SIG-M5 treated with dmso at 0.1 percent for 504 hours (cell line): ENCODE measurements around the gene BCAS1.
A peak's percentile ranks its signal among the peaks of the same experiment; 100 is the strongest.

Source experiments
- DNase-seq: peaks from one replicate; lab custom pipeline; 2025; ENCODE audit not compliant: unreplicated experiment; lab: John Stamatoyannopoulos, UW

The BCAS1 gene

DNA sequence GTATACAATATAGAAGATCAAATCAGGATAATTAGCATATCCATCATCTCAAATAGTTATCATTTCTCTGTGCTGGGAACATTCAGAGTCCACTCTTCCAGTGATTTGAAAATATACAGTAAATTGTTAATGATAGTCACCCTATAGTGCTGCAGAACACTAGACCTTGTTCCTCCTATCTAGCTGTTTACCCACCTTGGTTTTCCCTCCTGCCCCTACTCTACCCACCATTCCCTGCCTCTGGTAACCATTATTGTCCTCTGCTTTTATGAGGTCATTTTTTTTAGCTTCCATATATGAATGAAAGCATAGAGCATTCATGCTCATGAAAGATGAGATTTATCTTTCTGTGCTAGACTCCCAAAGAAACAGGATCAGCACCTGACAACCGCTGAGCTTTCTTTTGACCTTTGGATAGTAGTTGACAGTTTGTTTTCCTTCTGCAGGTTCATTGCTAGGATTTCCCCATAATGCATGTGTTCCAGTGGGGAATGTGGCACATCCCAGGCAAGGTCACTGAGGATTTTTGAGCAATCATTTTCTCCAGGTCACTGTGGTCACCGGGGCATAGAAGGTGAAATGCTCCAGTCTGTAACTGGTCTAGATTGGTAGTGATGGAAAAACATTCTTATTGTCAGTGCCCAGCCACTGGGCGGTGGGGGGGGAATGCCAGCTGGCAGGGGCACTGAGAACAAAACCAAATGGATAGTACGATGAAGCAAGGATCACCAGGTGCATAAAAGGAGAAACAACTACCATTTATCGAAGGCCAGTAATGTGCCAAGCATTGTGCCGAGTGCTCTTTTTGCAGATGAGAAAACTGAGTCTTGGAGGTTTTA lies 33.6 kb upstream of the BCAS1 start:
- no peak for DNase-seq

DNA sequence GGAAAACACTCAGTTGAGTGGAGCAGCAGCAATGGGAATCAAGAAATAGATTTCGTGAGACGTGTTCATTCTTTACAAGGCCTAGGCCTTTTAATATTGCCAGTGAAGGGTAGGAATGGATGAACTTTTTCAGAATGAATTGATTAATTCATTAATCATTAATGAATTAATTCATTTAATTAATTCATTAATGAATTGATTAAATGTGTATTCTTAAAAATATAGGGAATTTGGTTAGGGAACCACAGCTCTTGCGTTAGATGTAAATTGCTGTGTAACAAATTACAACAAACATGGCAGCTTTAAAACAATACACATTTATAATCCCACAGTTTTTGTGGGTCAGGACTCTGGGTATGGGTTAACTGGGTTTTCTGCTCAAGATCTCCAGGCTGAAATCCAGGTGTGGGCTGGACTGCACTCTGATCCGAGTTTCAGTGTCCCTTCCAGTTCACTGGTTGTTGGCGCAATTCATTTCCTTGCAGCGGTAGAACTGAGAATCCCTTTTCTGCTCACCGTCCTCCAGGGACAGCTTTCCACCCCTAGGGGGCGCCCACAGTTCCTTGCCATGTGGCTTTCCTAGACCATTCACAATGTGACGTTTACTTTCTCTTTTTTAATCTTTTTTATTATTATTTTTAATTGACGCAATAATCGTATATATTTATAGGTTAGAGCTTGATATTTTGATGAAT lies 32.8 kb upstream of the BCAS1 start:
- DNase-seq = peak; percentile 100

DNA sequence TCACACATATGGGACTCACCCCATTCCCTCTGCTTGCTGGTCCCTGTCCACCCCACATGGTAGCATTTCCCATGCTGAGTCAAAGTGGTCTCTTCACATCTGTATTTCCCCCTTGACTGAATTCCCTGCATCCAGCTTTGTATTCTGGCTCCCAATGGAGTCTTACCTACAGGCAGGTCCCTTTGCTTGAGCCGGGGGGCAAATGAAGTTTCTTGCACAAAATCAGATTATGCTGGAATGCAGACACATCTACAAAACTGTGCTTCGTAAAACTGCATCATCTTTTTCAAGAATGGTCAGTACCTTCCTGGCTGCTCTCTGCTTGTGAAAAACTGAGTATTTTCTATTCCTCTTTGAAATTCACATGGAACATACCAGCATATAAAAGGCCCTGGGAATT lies 32.1 kb upstream of the BCAS1 start:
- no peak for DNase-seq

DNA sequence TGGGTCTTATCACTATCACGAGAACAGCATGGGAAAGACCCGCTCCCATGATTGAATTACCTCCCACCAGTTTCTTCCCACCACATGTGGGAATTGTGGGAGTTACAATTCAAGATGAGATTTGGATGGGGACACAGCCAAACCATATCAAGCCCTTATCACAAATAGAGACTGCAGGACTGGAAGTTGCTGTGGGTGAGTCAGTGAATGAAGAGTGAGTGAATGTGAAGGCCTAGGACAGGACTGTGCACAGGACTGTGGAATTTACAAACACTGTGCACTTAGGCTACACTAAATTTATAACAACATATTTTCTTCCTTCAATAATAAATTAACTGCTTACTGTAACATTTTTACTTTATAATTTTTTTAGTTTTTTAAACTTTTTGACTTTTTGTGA lies 30.2 kb upstream of the BCAS1 start:
- DNase-seq = no peak

DNA sequence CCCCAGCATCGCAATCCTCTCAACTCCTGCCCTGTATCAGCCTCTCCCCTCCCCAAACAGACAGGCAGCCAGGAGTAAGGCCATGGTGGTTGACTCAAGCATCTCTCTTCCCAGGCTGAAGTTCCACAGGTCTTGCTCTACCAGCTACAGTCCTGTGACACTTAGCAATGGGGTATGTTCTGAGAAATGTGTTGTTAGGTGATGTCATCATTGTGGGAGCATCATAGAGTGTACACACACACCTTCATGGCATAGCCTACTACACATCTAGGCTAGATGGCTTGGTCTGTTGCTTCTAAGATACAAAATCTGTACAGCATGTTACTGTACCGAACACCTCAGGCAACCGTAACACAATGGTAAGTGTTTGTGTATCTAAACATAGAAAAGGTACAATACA lies 29.5 kb upstream of the BCAS1 start:
- DNase-seq = no peak

DNA sequence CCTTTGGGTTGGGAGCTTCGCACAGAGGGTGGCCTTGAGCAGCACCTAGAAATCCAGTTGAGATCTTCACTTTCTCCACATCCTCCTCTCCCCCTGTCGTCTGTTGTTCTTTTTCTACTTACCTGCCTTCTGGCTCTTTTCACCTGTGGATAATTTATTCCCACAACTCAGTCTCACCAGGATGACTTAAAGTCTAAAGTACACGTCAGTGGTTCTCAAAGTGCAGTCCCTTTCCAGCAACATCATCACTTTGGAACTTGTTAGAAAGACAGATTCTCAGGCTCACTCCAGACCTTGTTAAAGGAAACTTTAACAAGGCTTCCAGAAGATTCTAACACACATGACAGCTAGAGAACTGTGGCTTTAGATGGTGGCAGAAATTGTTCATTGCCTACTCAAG lies 27.7 kb upstream of the BCAS1 start:
- DNase-seq = no peak

DNA sequence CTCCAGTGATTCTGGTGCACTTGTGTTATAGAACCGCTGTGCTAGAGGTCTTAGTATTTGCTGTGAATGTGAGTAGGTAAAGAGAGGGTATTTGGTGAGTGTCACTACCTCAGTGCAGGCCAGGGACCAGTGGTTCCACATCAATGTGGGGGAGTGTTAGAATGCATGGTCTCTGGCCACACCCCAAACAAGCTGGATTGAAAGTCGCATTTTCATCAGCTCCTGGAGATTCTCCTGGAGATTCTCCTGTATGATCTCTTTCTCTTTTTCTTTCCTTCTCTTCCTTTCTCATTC lies 26.8 kb upstream of the BCAS1 start:
- DNase-seq = no peak

DNA sequence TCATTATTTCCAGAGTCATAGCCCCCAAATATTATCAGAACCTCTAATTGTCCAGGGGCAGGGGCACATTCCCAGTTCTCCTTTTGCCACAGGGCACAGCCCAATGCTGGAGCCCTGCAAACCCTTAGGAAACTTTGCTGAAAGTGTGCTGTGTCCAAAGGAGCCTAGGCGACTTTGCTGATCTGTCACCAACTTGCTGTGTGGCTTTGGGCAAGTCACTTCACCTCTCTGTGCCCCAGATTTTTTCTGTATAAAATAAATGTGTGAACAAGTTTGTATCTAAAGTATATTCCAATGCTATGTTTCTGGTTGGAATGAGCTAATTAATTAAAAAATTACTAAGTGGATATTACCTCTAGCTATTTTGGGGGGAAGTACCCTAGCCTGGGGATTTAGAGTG lies 25.4 kb upstream of the BCAS1 start:
- DNase-seq = no peak

DNA sequence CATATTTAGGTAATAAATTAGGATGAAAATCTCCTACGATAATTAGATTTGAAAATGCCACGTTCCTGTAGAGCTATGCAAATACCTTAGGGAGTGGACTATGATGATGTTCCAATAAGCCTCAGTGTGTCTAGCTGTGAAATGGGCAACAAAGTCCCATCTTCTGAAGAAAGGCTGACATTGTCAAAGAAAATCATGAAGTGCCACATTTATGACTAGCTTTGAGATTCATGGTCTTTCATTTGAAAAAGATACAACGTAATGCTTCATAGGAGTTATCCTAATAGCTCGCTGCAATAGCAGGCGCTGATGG lies 23.8 kb upstream of the BCAS1 start:
- DNase-seq = no peak

DNA sequence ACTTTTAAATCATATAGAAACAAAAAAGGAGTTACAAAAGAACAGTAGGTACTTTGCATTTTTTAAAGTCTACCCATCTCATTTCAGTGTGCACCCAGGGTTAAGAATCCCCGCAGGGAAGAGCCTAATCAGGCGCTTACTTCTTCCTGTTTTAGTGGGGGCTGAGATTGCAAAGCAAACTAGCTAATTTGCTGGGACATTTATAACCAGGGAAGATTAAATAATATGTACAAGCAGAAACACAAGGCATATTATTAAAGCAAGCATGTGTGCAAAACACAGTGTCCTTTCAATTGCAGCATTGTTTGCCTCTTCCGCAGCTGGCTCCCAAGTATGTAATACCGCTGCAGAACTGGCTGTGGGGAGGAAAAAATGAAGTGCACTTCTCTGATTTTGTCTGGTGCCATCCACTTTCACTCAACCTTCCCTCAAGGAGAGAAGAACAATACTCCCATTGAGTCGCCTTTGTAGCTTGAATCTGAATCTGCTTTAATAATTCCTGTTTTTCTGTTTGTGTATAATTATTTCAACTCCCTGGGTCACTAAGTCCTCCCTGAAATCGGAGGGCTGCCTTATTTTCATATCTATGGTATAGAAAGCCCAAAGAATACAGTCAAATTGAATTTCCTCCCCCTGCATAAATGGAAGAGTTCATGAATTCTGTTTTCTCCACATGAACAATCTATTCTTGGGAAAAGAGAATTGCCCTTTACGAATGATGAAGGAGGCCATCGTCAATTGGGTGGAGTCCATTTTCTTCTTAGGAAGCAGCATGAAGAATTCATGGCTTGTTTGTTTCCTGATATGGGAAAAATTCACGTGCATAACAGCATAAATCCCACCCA lies 23.3 kb upstream of the BCAS1 start:
- no peak for DNase-seq

DNA sequence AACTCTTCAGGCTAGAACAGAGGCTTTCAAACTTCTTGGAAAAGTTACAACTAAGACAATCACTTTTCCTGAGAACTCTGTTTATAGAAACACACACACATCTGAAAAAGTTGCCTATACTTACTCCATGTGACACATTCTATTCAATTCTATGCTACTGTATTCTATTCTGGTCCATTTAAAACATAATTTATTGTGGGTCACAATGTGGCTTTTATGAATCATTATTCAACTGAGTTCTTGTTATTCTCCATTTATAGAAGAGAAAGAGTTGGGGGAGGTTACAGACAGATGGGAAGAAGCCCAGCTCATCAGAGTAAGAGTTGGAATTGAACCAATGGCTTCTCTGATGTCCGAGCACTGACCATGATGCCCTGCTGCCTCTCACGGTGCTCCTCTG lies 21.6 kb upstream of the BCAS1 start:
- DNase-seq = no peak

DNA sequence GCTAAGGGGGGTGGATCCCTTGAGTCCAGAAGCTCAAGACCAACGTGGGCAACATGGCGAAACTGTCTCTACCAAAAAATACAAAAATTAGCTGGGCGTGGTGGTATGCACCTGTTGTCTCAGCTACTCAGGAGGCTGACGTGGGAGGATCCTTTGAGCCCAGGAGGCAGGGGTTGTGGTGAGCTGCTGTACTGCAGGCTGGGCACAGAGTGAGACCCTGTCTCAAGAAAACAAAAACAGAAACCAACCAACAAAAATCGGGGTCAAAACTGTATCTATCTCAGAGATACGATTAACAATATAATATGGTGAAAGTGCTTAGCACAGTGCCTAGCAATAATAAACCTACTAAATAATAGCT lies 20.7 kb upstream of the BCAS1 start:
- DNase-seq = no peak

DNA sequence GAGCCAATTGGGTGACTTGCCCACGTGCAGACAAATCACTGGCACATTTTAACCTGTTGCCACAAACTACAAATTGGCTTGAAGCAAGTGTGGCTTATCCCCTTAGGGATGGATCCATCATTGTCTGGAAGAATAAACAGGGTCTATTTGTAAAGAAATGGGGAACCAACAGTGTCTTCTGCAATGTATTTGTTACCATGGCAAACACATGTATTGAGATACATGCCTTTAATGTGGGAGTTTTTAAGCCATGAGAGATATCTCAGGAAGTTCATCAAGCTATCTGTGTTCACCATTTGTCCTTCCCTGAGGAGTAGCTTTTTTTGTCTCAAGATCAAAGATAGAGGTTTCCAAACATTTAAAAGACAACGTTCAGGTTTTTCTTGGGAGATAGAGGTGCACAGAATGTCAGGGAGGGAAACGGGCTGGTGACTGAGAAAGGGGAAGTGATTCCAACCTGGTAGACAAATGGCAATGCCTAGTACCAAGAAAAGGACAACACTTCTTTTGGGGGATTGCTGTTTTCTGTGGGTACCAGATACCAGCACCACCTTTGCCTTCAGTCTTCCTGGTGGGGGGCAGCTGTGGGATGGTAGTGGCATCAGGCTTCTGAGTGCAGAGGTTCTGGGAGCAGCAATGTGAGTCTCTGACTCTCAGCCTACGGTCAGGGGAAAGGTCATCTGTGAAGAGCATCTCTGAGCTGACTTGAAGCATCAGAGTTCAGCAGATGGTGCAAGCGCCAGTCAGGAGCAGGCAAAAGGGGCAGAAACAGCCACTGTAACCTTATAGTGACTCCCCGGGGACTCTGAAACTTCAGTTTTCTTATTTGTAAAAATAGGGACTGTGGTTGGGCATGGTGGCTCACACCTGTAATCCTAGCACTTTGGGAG lies 20.1 kb upstream of the BCAS1 start:
- no peak for DNase-seq

DNA sequence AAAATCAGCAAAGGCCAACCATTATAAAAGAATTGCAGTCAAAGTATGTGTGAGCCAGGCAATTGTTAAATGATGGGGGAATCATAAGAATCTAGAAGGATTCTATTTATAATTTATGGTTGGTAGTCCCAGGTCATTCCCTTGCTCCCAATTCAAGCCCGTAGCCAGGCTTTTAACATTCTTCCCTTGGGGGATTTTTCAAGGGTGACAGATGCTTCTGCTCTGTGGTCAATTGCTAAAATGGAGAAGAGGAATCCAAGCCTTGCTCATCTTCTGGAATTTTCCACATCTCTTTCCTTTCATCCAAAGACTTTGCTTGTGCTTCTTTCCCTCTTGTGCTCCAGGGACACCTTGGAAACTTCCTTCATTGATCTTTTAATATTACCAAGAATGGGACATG lies 18.0 kb upstream of the BCAS1 start:
- DNase-seq = no peak

DNA sequence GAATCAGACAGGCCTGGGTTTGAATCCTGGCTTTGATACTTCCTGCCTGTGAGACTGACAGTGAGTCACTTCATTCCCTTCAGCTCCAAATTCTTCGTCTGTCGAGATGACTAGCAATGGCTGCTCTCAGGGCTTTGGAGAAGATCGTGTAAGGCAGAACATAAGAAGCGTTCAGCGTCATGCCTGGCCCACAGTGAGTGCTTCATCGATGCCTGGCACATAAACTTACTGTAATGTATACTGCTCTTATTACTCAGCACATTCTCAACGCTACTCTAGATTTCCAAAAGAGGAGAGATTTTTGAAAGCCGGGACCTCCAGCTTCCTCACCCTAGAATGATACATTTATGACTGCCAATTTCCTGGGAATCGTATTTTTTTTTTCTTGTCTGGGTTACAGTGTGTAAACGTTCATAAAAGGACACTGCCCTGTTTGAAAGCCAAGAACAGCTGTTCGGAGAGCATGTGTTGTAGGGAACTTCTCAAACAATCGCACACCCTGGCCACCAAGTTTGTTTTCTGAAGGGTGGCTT lies 16.2 kb upstream of the BCAS1 start:
- no peak for DNase-seq

DNA sequence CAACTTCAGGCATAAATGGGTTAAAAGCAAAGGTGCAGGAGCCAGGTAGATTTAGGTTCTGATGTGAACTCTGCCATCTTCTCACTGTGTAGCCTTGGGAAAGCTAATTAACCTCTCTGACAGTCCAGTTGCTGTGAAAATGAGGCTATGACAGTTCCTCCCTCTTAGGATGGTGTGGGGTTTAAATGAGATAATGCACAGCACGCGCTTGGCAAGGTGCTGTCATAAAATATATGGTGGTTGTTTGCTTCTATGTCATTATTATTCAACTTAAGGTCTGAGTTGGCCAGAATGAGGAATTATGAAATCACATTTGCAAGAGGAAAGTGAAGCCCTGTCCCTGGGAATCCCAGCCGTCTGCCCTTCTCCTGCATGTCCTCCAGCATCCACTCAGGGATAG lies 15.5 kb upstream of the BCAS1 start:
- no peak for DNase-seq

DNA sequence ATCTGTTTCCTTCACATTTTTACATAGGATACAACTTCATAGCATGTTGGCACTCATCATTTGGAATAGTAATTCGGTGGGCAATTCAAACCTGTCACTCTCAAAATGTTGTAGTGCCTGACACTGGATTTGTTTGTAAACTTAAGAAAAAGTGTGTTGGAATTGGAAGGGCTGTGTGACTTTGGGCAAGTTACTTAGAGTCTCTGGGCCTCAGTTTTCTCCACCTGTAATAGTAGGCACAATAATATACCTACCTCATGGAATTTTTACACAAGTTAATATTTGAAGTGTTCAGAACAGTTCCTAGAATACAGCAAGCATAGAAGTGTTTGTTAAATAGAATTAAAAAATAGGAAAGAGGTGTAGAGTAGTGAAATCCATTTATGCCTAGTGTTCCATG lies 15.0 kb upstream of the BCAS1 start:
- DNase-seq = no peak

DNA sequence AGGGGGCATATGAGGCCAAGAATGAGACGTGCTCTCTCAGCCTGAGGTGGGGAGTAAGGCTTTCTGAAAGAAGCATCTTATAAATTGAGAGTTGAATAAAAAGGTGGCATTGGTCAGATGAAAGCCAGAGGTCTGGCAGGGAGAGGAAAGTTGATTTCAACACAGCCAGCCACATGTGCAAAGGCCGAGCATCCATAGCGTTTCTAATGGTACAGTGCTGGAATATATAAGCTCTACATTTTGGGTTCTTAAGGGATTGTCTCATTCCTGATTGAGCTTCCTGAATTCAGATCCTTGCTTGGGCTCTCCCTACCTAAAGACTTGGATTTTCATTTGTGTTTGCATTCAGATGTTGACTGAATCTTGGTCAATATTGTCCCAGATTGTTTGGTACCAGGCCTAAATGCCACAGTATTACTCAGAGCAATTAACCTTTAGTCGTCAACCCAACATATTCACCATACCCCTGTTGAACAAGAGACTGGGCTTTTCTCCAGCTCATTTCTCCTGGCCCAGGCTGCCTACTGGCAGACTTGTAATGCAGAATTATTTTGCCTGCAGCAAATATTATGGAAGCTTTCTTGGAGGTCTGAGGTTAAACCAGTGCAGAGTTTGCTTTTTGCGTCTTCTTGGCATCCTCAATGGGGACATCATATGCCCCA lies 14.5 kb upstream of the BCAS1 start:
- DNase-seq = peak; percentile 100

DNA sequence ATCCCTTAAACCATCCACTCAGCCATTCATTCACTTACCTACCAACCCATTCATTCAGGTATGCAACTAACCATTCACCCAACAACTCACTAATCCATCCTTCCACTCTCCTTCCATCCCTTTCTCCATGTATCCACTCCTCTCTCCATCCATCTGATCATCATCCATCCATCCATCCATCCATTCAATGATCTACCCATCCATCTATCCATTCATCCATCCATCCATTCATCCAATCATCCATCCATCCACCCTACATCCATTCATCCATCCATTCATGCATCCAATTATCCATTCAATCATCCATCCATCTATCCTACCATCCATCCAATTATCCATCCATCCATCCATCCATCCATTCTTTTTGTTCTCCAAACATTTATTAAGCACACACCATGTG lies 13.8 kb upstream of the BCAS1 start:
- DNase-seq = no peak

DNA sequence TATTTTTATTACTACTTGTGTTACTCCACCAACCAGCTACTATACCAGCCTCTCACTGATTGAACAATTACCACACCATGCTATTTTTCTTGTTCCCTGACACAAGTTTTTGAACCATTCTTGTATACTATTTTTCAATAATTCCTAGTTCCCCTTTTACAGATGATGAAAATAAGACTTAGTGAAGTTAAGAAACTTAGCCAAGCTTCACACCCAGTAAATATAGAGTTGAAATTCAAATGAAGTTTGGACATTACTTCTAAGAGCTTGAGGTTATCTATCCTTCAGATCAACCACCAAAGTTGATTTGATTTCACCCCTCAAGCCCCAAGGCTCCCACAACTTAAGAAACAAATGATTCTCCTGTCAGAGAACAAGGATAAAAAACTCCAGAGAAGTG lies 13.1 kb upstream of the BCAS1 start:
- DNase-seq = no peak

DNA sequence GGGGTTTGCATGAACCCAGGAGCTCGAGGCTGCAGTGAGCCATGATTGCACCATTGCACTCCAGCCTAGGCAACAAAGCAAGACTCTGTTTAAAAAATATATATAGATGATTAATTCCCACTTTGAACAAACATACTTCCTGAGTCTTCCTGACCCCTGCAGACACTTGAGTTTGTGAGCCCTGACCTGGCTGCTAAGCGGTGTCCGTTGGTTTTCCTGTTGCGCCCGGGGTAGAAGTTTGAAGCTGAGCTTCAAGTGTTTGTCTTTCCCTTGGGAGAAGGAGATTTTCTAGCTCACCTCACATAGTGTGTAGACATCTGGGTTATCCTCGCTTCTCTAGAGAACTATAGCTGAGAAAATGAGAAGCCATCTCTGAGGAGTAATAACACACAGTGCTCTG lies 11.7 kb upstream of the BCAS1 start:
- DNase-seq = no peak
